Measurements from ENCODE around the gene EYA3.

GRCh38 chr1:28028873-28029654 lies 59.3 kb downstream of the EYA3 start:
- TF ChIP-seq CTCF (IDR thresholded peaks at IDR 0.05 in 8 of 11, conservative IDR thresholded peaks at IDR 0.05 in 3 of 11) (no peak), POLR2AphosphoS5 (IDR thresholded peaks at IDR 0.05) (no peak), POLR2A (IDR thresholded peaks at IDR 0.05) (no peak)
